ENCODE results near the gene FBLN2.

The FBLN2 gene

DNA sequence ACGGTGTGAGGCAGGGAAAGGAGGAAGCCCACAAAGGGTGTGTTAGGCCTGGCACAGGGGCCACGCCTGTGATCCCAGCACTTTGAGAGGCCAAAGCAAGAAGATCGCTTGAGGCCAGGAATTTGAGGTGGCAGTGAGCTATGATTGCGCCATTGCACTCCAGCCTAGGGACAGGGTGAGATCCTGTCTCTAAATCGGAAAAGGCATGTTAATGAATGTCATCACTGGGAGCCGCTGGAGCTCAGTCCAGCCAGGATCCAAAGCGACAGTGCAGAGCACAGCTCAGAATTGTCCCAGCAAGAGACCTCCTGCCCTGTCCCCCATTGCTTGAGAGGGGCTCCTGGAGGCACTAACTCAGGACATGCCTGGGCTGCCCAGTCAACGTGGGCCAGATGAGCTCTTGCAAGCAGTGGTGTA lies 15.0 kb upstream of the FBLN2 start:
- DNase-seq, result no peak

- no peak for DNase-seq
These were observed 13.4 kb upstream of the FBLN2 start for GRCh38 chr3:13535526-13535875.

DNA sequence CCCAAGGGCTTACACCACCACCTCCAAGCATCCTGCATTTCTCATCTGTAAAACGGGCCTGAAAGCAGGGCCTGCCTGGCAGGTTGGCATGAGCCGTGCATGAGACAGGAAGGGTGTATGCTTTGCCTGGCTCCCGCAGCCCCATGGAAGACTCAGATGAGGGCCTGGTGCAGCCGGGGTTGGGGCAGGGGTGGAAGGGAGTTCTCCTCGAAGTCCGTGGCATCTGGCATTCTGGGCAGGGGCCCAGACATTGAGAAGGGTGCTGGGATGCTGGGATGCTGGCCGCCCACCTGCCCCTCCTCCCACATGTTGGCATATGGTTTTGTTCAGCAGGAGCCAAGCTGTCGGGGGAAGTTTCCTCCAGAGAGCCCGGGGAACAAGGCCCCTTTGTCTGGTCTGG lies 13.0 kb upstream of the FBLN2 start:
- no peak for DNase-seq

DNA sequence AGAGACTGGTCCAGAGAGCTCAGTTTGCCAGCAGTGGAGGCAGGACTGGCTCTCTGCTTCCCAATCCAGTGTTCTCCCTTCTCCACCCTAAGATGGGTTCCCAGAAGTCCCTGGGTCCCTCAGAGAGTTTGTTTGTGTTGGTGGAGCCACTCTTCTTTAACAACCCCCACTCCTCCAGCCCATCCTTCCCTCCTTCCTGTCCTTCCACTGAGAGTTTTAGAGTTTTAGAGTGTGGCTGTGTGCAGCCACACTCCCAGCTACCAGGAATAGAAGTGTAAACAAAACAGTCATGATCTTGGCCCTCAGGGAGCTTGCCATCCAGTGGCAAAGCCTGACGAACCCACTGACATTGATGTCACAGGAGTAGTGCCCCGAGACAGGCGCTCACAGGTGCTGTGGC lies 12.5 kb upstream of the FBLN2 start:
- no peak for DNase-seq

GRCh38 chr3:13536832-13537231 lies 12.1 kb upstream of the FBLN2 start:
- no peak for DNase-seq

- DNase-seq, result no peak
These were observed 11.5 kb upstream of the FBLN2 start for GRCh38 chr3:13537244-13537908.

- DNase-seq, result no peak
These were observed 11.0 kb upstream of the FBLN2 start for GRCh38 chr3:13537909-13538296.

DNA sequence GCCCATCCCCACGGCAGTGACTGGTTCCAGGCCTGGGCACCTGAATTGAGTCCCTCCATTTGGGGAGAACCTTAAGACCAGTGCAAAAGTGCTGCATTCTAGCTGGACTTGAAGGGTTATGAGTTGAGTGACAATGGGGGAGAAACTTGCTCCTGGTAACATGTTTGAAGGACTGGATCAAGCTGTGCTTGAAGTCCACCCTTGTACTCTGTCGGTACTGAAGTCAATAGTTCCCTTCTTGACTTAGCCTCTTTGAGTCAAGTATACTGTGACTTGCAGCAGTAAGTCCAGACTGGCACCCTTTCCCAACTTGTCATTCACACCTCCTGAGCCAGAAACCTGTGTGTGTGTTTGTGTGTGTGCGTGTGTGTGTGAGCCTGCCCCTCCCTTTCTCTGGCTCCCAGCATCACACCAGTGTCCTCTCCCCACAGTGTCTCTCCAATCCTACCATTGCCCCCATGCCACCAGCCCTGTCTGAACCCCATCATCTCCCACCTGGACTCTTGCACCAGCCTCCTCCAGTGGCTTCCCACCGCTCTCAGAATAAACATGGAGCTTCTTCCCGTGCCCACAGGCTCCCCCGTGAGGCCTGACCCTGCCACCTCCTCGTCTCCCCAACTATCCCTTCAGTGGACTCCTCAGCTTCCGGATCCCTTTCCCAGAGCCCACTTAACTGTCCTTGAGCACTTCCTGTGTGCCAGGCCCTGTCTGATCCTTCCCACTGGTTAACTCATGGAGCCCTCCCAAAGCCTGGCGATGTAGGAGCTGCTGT lies 10.2 kb upstream of the FBLN2 start:
- no peak for DNase-seq

- DNase-seq, result no peak
These were observed 9.7 kb upstream of the FBLN2 start for GRCh38 chr3:13539292-13539638.

GRCh38 chr3:13539671-13540070 lies 9.3 kb upstream of the FBLN2 start:
- DNase-seq, result no peak

DNA sequence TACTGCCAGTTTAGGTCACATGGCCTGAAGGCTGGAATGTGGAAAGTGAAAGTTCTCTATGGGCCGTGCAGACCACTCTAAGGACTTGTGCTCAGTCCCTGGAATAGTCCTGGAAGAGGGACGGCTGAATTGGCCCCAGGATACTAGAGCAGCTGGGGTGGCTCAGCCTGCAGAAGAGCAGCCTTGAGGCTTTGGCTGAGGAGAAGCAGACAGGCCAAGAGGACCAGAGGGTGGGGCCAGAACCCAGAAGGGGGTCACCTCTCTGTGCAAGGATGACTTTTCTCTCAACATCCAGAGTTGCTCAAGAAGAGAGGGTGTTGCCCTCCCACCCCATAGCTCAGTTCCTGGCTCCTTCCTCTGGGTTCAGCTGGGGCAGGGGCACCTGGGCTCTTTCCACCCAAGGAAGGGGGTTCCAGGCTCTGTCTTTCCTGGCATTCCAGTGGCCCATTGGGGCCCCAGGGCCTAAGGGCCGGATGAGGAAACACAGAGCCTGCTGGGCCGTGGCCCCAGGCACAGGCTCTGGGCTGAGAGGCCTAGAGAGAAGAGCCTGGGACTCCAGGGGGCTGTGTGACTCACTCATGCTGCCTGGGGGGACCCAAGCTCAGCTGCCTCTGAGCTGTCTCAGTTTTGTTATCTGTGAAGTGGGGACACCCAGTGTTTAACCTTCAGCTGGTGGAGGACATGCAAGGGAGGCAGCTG lies 8.5 kb upstream of the FBLN2 start:
- no peak for DNase-seq

GRCh38 chr3:13541691-13542090 lies 7.2 kb upstream of the FBLN2 start:
- DNase-seq, result no peak

GRCh38 chr3:13542142-13542541 lies 6.8 kb upstream of the FBLN2 start:
- no peak for DNase-seq

- no peak for DNase-seq
These were observed 5.7 kb upstream of the FBLN2 start for GRCh38 chr3:13543253-13543652.

- DNase-seq, result peak; percentile 59
These were observed 4.6 kb upstream of the FBLN2 start for GRCh38 chr3:13544293-13544831.

GRCh38 chr3:13544951-13545651 lies 3.8 kb upstream of the FBLN2 start:
- DNase-seq, result no peak

DNA sequence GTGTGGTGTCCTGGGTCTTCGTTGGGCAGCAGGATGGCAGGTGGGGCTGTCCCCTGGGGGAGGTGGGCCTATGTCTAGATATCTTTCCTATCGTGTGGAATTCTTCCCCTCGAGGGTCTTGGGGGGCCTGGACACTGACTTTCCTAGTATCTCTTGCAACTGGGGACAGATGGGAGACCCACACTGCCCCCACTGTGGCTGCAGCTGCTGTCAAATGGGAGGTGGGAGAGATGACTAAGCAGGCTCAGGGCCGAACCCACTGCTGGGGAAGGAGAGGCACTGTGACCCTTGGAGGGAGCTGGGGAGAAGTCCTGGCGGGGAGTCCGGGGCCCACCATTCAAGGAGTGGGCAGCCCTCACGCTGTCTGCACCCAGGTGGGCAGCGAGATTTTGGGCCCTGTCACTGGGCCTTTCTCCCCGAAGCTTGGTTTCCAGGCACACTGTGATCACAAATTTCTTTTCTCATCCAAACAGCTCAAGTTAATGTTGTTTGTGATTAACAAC lies 2.9 kb upstream of the FBLN2 start:
- DNase-seq, result no peak

GRCh38 chr3:13546667-13547171 lies 2.2 kb upstream of the FBLN2 start:
- DNase-seq, result no peak

DNA sequence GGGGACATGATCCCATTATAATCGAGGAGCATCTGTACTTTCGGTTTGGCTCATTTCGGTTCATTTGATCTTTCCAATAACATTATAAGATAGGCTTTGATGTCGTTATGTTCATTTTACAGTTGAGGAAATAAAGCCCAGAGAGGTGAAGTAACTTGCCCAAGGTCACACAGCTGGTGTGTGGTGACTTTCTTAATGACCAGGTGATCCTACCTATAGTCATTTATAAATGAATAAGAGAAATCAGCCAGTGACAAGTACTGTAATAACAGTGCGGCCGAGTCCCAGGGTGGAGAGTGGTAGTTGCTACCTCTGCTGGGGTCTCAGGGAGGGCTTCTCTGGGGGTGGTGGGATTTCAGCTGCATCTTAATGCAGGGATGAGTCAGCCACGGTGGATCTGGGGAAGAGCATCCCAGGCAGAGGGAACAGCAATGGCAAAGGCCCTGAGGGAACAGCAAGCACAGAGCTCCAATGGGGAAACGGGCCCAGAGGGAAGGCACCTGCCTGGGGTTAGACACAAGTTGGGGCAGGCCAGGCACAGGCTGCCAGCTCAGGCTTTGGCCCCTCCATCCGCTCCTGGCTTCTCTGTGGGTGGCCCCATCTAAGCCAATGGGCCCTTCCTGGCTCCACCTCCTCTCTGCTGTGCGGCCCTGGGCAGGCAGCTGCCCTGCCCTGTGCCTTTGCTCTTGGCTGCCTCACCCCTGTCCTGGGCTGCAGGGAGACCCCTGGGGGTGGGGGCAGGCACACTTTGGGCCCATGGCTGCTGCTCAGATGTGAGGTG lies 1.1 kb upstream of the FBLN2 start:
- no peak for DNase-seq

- DNase-seq, result no peak
These were observed 898 bp downstream of the FBLN2 start for GRCh38 chr3:13549623-13550422.

DNA sequence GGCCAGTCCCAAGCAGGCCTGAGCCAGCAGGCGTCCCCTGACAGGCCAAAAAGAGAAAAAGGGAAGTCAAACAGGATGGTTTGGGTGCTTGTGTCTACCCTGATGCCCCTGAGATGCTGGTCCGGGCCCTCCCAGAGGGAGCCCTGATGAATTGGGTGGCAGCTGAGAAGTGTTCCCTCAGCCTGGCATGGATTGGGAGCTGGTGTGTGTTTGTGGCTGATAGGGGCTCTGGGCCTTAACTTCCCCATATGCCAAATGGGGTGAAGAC lies 1.4 kb downstream of the FBLN2 start:
- no peak for DNase-seq
